ENCODE results near the gene MBD5.

MBD5 gene

GRCh38 chr2:148548716-148549400 is 528.0 kb downstream of the MBD5 start:
- no peak for DNase-seq (ENCODE audit: low spot score)

- no peak for DNase-seq (ENCODE audit: low spot score)
Measured at GRCh38 chr2:148552675-148553331, 531.9 kb downstream of the MBD5 start.

DNA sequence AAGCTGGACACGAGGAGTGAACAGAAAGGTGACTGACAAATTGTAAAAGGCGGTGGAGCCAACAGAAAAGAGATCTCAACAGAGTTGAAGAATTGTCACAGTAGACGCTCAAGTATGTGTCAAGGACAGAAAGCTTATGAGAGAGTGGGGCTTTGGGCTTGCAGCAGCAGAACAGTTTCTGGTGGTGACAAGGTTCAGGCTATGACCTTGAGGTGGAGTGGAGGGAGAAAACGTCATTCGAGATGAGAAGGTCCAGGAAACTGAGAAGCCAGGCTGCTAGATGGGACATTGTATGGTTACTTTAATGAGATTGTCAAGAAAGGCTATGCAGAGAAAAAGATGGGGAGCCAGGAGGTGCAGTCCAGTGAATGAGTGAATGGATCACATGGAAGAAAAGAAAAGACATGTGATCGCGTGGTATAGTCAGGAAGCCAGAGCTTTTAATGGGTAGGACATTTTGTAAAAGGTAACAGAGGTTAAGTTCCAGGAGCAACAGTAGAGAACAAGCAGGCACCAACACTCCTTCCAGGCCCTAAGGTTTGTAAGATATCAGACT is 532.5 kb downstream of the MBD5 start:
- DNase-seq (ENCODE audit: low spot score), result no peak

DNA sequence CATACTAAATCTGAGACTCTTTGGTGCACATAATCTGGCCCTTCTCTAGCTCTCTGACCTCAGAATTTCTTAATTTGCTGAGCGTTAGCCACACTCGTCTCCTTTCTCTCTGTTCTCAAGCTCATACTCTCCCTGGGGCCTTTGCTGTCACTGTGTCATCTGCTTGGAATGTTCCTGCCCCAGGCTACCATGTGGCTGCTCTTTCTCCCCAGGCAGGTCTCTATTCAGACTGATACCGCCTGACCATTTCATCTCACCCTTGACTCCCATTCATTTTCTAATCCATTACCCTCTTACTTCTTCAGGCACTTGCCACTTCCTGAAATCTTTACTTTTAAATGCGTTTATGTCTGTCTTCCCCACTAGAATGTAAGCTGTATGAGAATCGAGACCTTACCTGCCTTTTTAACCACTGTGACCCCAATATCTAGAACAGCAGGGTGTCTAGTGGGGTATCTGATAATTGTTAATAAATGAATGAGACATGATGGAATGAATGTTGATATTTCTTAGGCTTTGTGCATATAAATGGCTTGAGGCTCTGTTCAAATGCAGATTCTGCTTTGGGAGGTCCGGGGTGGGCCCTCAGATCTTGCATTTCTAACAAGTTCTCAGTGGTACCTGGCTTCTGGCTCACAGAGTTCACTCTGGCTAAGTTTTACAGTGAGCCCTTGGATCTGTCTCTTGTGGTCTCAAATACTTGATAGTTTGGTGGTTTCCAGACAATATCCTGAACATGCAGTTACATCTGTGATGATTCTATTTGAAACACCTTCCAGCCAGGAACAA is 533.8 kb downstream of the MBD5 start:
- no peak for DNase-seq (ENCODE audit: low spot score)

DNA sequence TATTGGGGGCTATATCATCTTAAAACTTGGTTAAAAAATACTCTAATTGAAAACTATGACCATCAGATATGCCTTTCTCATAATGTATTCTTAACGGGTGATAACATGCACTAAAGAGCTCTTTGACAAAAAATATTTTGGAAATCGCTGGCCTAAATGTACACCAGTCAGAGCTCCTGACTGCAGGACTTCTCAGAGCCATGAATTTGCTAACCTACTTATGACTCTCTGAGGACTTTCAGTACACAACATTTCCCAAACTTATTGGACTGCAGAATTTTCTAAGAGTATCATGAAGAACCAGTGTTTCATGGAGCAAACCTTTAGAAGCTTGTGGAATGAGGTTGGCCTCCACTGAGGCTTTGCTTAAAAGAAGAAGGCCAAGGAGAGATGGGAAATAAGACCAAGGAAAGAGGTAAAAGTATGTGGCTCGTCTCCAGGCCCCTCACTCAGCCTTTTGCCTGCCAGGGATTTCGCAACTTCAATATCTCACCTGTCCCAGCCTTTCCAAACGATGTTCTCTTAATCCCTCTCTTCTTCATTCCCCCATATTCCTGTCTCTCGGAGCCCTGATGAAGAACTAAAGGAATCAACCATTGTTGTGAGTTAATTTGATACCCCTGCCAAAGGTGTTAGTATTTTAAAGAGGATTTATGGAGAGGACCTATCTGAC is 534.9 kb downstream of the MBD5 start:
- DNase-seq (ENCODE audit: low spot score), result no peak

GRCh38 chr2:148557844-148558436 is 537.0 kb downstream of the MBD5 start:
- DNase-seq (ENCODE audit: low spot score), result no peak

DNA sequence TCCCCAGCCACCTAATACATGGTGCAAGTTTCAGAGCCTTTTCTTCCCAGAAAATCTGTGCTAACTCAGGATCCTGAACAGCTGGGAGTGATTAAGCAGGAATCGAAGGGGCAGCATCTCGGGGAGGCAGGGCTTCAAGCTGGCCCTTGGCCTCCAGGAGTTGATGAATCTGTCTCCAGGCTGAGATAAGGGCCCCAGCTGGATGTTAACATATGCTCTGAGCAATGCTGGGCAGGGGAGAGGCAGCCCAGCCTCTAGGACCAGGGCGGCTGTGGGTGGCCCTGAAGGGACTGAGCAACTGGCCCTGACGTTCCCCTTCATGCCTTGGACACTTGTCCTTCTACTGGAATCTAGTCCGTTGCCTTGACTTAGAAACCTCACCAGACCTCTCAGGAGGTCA is 539.6 kb downstream of the MBD5 start:
- no peak for DNase-seq (ENCODE audit: low spot score)

DNA sequence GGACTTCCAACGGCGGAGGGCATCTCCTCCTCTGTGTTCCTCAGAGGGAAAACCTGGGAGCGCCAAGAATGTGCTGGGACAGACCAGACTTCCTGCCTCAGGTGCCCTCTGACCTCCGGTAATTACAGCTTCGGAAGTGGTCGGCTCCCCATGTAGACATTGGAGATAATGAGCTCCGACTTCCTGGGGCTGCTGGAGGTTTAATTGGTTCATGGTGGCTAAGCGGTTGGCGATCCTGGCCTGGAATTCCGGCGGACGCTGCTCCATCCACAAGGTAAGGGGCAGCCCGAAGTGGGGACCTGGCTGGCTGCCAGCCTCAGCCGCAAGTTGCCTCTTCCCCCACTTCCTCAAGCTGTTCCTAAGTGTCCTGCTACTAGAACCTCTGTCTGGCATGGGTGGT is 540.5 kb downstream of the MBD5 start:
- DNase-seq (ENCODE audit: low spot score), result no peak

DNA sequence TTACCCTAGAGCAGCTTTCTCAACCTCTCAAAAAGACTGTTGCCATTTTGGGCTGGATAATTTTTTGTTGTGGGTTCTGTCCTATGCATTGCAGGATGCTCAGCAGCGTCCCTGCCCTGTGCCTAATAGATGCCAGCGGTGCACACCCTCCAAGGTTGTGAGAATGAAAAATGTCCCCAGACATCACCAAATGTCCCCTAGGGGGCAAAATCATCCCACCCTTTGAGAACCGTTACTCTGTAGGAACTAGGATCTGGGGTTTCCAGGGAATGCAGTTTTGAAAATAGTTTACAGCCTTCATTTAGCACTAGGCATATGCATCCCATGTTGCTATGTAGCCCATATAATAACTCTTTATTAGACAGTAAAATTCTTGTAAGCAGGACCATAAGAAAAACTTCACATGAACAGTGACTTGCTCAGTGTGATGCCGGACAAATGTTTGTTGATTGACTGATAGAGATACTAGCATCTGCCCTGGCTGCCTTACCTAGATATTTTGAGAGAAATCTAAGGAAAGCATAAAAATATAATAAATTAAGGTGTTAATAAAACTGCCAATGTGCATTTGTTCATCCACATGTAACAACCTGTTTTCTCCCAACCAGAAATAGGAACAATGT is 544.5 kb downstream of the MBD5 start:
- no peak for DNase-seq (ENCODE audit: low spot score)

Data from putamen (tissue), 1 donor.